HCT116 (cell line): Measurements from ENCODE around the gene PKMYT1. TPM values are rescaled to one million over a fixed set of nuclear protein-coding genes. Genes with fewer than 3 reads are reported as not detected.

Experiments used
- ATAC-seq: fragments of 200-7000 bp; cut with Tn5 transposase; 2 replicates; pipeline ENCODE4 v1.9.1; 2020; ENCODE audit warnings: mild to moderate bottlenecking, moderate library complexity
- BruUV-seq: library from RNA; stranded (reverse); fragments of 400-500 nt; replicated peaks from 2 replicates; lab custom pipeline; 2021; lab: Mats Ljungman, UMichigan
- CTCF ChIA-PET: fragments of 300-600 bp; sonication (Branson Sonifier 250); formaldehyde crosslinking; loops from one replicate; lab custom pipeline; 2021; ENCODE audit warnings: antibody characterized with exemption; lab: Charles Lee
- POLR2A ChIA-PET: fragments of 300-600, 350-600 bp; sonication (Branson Sonifier 250); formaldehyde crosslinking; loops from one replicate; lab custom pipeline; 2021; ENCODE audit warnings: antibody characterized with exemption; lab: Charles Lee
- RAD21 ChIA-PET, 2 experiments: fragments of 300-600 bp; sonication (Branson Sonifier 250); formaldehyde crosslinking; loops; one replicate each; lab custom pipeline; 2023; ENCODE audit warnings: low total read pairs in 2 of 2; ENCODE audit not compliant: uncharacterized antibody in 2 of 2, unreplicated experiment in 2 of 2, low non-redundant PET in 1 of 2; lab: Charles Lee
- DNase-seq: peaks from one replicate; pipeline ENCODE4 v3.0.0-alpha.2; 2010; ENCODE audit warnings: low read depth, low spot score
- H2AFZ ChIP-seq: fragments of 200-600 bp; shearing (Covaris generic), sonication (generic); 2 replicates; pipeline ENCODE4 v1.6.1; 2017; ENCODE audit warnings: low read depth, mixed run types, mixed read lengths, antibody characterized with exemption, low read length; ENCODE audit not compliant: poor library complexity, severe bottlenecking
- H3K27ac ChIP-seq: 2 replicates; pipeline ENCODE4 v1.5.1; 2012; ENCODE audit warnings: low read depth, low read length
- H3K27me3 ChIP-seq: fragments of 200-600 bp; sonication (generic); 2 replicates; pipeline ENCODE4 v1.6.1; 2016; ENCODE audit warnings: mixed run types, low read length, mixed read lengths; ENCODE audit not compliant: insufficient read depth
- H3K36me3 ChIP-seq, 2 experiments: fragments of 200-500 bp in 1 of 2; fragments of 200-600 bp in 1 of 2; sonication (Bioruptor generic) in 1 of 2; sonication (generic) in 1 of 2; 2 replicates each; pipeline versions ENCODE4 v1.5.1 to v1.6.1; 2014 to 2016; ENCODE audit warnings: low read length in 2 of 2, inconsistent platforms in 1 of 2, mixed read lengths in 1 of 2, mixed run types in 1 of 2; ENCODE audit not compliant: insufficient read depth in 2 of 2, control insufficient read depth in 1 of 2
- H3K4me1 ChIP-seq, 2 experiments: fragments of 200-600 bp in 1 of 2; sonication (generic) in 1 of 2; 2 replicates each; pipeline versions ENCODE4 v1.5.1 to v1.6.1; 2012 to 2017; ENCODE audit warnings: low read length in 2 of 2, inconsistent platforms in 1 of 2, mild to moderate bottlenecking in 1 of 2, mixed read lengths in 1 of 2, mixed run types in 1 of 2, moderate library complexity in 1 of 2; ENCODE audit not compliant: insufficient read depth in 2 of 2, control insufficient read depth in 1 of 2
- H3K4me2 ChIP-seq: fragments of 200-600 bp; sonication (generic); 2 replicates; pipeline ENCODE4 v1.6.1; 2017; ENCODE audit warnings: mixed run types, low read length, mixed read lengths
- H3K4me3 ChIP-seq, 2 experiments: fragments of 200-600 bp in 1 of 2; sonication (generic) in 1 of 2; replicated peaks in 1 of 2; 2 replicates each; pipeline ENCODE4 v1.5.1; 2011 to 2016; ENCODE audit warnings: low read length in 2 of 2, control low read depth in 1 of 2, low read depth in 1 of 2, mild to moderate bottlenecking in 1 of 2, mixed read lengths in 1 of 2, mixed run types in 1 of 2
- H3K79me2 ChIP-seq: fragments of 200-600 bp; sonication (generic); 2 replicates; pipeline ENCODE4 v1.6.1; 2017; ENCODE audit warnings: mild to moderate bottlenecking, mixed run types, low read length, moderate library complexity, mixed read lengths; ENCODE audit not compliant: insufficient read depth
- H3K9ac ChIP-seq: fragments of 200-600 bp; sonication (generic); 2 replicates; pipeline ENCODE4 v1.6.1; 2016; ENCODE audit warnings: low read length, mixed read lengths
- H3K9me2 ChIP-seq: fragments of 200-600 bp; sonication (generic), shearing (Covaris generic); 2 replicates; pipeline ENCODE4 v1.6.1; 2017; ENCODE audit warnings: mixed run types, mild to moderate bottlenecking, moderate library complexity; ENCODE audit not compliant: insufficient read depth
- H3K9me3 ChIP-seq, 2 experiments: fragments of 200-500 bp in 1 of 2; fragments of 200-600 bp in 1 of 2; sonication (Bioruptor generic) in 1 of 2; sonication (generic) in 1 of 2; 2 replicates each; pipeline ENCODE4 v1.6.1; 2014 to 2017; ENCODE audit warnings: low read length in 2 of 2, mixed read lengths in 2 of 2, inconsistent platforms in 1 of 2, low read depth in 1 of 2, mild to moderate bottlenecking in 1 of 2, mixed run types in 1 of 2, moderate library complexity in 1 of 2; ENCODE audit not compliant: control insufficient read depth in 1 of 2, insufficient read depth in 1 of 2
- H4K20me1 ChIP-seq: fragments of 200-600 bp; sonication (generic), shearing (Covaris generic); 2 replicates; pipeline ENCODE4 v1.6.1; 2017; ENCODE audit warnings: mixed run types, mild to moderate bottlenecking, moderate library complexity; ENCODE audit not compliant: insufficient read depth
- CEBPB ChIP-seq: IDR thresholded peaks from 2 replicates; pipeline ENCODE4 v1.6.1; 2012; ENCODE audit warnings: low read depth
- POLR2A ChIP-seq: IDR thresholded peaks from 2 replicates; pipeline ENCODE4 v1.7.0; 2011; ENCODE audit warnings: borderline replicate concordance; ENCODE audit not compliant: insufficient read depth, insufficient read length; ENCODE audit errors: extremely low read depth
- POLR2AphosphoS5 ChIP-seq: IDR thresholded peaks from 2 replicates; pipeline ENCODE4 v1.6.1; 2011; ENCODE audit warnings: mild to moderate bottlenecking, low read depth, low read length, moderate library complexity
- RAD21 ChIP-seq: IDR thresholded peaks from 2 replicates; pipeline ENCODE4 v1.6.1; 2012; ENCODE audit warnings: low read depth, mild to moderate bottlenecking
- TCF7L2 ChIP-seq: IDR thresholded peaks from 2 replicates; pipeline ENCODE4 v1.7.0; 2011; ENCODE audit warnings: borderline replicate concordance, inconsistent platforms; ENCODE audit not compliant: insufficient read depth, insufficient read length; ENCODE audit errors: extremely low read depth
- YY1 ChIP-seq: IDR thresholded peaks from 2 replicates; pipeline ENCODE4 v1.6.1; 2011; ENCODE audit warnings: low read length, low read depth, moderate library complexity, mild to moderate bottlenecking; ENCODE audit not compliant: insufficient replicate concordance; ENCODE audit errors: extremely low read depth
- ZFX ChIP-seq: fragments of 450-650 bp; IDR thresholded peaks from 2 replicates; pipeline ENCODE4 v1.6.1; 2017
- ZNF274 ChIP-seq: fragments of 200-500 bp; sonication (Bioruptor generic); IDR thresholded peaks from 2 replicates; pipeline ENCODE4 v1.6.1; 2014; ENCODE audit warnings: mild to moderate bottlenecking, low read depth, low read length, inconsistent platforms
- intact Hi-C: fragments of 100-400 bp; cut with micrococcal nuclease; formaldehyde crosslinking; loops from 2 replicates; pipeline ENCODE4 v1.10.0; 2022
- total RNA-seq: library from RNA; stranded (reverse); gene quantifications from one replicate; pipeline ENCODE4 v1.2.1, GENCODE V29; 2021; ENCODE audit not compliant: unreplicated experiment
- TF ChIP-seq, protein P1 (sequence below): IDR thresholded peaks from 2 replicates; pipeline ENCODE4 v1.6.1; 2012; ENCODE audit warnings: low read depth
- TF ChIP-seq, protein P2 (sequence below): IDR thresholded peaks from 2 replicates; pipeline ENCODE4 v1.6.1; 2011; ENCODE audit warnings: mild to moderate bottlenecking, low read length, moderate library complexity; ENCODE audit not compliant: insufficient replicate concordance; ENCODE audit errors: extremely low read depth

PKMYT1 gene
- total RNA-seq, 1 experiment from 2014 or later, result 104 TPM

- ChIA-PET POLR2A (interaction anchor here (0.9 to 8.2 kb wide), 10 partner anchors 7 to 868 kb away, joined by 3 to 188 read pairs (median 6); partner anchors contain the start of genes KREMEN2, TRAF7 and ZNF213), CTCF (interaction anchor here (0.9 to 6.1 kb wide), 6 partner anchors 8 to 20 kb away, joined by 3 to 39 read pairs (median 4); partner anchors contain the start of gene CLDN9)
- peak; percentile 62 for TF ChIP-seq YY1
- peak; percentile 16 for TF ChIP-seq TCF7L2
- TF ChIP-seq CEBPB, result no peak
- peak; percentile 32; the same call in 1 of the 2 replicates for TF ChIP-seq ZFX
- TF ChIP-seq POLR2AphosphoS5, result peak; percentile 80
- TF ChIP-seq POLR2A, result peak; percentile 61
- no peak for TF ChIP-seq RAD21
- TF ChIP-seq, protein P1, sequence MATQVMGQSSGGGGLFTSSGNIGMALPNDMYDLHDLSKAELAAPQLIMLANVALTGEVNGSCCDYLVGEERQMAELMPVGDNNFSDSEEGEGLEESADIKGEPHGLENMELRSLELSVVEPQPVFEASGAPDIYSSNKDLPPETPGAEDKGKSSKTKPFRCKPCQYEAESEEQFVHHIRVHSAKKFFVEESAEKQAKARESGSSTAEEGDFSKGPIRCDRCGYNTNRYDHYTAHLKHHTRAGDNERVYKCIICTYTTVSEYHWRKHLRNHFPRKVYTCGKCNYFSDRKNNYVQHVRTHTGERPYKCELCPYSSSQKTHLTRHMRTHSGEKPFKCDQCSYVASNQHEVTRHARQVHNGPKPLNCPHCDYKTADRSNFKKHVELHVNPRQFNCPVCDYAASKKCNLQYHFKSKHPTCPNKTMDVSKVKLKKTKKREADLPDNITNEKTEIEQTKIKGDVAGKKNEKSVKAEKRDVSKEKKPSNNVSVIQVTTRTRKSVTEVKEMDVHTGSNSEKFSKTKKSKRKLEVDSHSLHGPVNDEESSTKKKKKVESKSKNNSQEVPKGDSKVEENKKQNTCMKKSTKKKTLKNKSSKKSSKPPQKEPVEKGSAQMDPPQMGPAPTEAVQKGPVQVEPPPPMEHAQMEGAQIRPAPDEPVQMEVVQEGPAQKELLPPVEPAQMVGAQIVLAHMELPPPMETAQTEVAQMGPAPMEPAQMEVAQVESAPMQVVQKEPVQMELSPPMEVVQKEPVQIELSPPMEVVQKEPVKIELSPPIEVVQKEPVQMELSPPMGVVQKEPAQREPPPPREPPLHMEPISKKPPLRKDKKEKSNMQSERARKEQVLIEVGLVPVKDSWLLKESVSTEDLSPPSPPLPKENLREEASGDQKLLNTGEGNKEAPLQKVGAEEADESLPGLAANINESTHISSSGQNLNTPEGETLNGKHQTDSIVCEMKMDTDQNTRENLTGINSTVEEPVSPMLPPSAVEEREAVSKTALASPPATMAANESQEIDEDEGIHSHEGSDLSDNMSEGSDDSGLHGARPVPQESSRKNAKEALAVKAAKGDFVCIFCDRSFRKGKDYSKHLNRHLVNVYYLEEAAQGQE, result no peak
- no peak for TF ChIP-seq ZNF274
- TF ChIP-seq, protein P2, sequence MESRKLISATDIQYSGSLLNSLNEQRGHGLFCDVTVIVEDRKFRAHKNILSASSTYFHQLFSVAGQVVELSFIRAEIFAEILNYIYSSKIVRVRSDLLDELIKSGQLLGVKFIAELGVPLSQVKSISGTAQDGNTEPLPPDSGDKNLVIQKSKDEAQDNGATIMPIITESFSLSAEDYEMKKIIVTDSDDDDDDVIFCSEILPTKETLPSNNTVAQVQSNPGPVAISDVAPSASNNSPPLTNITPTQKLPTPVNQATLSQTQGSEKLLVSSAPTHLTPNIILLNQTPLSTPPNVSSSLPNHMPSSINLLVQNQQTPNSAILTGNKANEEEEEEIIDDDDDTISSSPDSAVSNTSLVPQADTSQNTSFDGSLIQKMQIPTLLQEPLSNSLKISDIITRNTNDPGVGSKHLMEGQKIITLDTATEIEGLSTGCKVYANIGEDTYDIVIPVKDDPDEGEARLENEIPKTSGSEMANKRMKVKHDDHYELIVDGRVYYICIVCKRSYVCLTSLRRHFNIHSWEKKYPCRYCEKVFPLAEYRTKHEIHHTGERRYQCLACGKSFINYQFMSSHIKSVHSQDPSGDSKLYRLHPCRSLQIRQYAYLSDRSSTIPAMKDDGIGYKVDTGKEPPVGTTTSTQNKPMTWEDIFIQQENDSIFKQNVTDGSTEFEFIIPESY, result peak; percentile 89
These were observed 43.6 kb upstream of the PKMYT1 start, which contains the start of the genes HCFC1R1 and THOC6 for GRCh38 chr16:3023669-3024478. Gene HCFC1R1 (minus strand): TSS chr16:3023942. CDS start chr16:3023941, 1 bp downstream. Gene THOC6 (plus strand): TSS chr16:3024035. CDS start chr16:3024327, 292 bp downstream.

More at GRCh38 chr16:3023669-3024478, 43.6 kb upstream of the PKMYT1 start, which contains the start of the genes HCFC1R1 and THOC6:
- Histone ChIP-seq H3K79me2 (peaks cover 26% of the 10 kb centered on the region; the same call in 1 of the 2 replicates), H3K36me3 (peaks cover 8 to 32% of the 10 kb centered on the region in 2 experiments; a peak in 2 of 4 replicates), H4K20me1 (no peaks in the 10 kb centered on the region), H3K27me3 (no peaks in the 10 kb centered on the region), H2AFZ (no peak within 1 kb of the TSS), H3K9ac (peak within 1 kb of the TSS; percentile 99), H3K4me2 (peak within 1 kb of the TSS; percentile 86), H3K4me3 (peak within 1 kb of the TSS; percentile 94 to 95), H3K9me2 (no peaks in the 10 kb centered on the region), H3K9me3 (no peaks in the 10 kb centered on the region), H3K27ac (peak within 1 kb of the TSS; percentile 100), H3K4me1 (peaks cover 22 to 64% of the 10 kb centered on the region in 2 experiments)
- RAD21 ChIA-PET, result interaction anchor here in 1 of 2 experiments (1.0 kb wide), 1 partner anchor 20 kb away, joined by 3 read pairs; no protein-coding TSS in a partner anchor
- intact Hi-C loops, result loop anchor here (2.0 to 5.0 kb wide), 3 partner anchors 19 to 867 kb away; partner anchors contain the start of genes PKMYT1 and TRAF7
- DNase-seq, result peak; percentile 98
- no TSS peak for BruUV-seq
- peak; percentile 52 for ATAC-seq
